ENCODE measurements around the gene MAGI2.

DNA sequence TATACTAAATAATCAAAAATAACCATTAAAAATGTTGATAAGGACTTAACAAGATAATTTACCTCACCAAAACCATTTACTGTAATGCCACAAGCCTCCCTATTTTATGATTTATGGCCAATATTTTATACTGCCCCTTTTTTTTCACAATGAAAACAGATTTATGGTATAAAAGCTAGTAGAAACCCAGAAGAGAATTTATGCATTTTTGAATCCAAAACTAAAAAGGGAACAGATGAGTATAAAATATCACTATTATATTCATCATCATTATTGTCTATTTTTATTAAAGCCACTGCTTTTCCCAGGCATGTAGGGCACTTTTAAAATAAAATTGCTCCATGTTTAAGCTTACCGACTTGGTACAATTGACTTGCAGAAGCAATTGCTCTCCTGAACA lies 1229.9 kb downstream of the MAGI2 start:
- TF ChIP-seq, protein P1, sequence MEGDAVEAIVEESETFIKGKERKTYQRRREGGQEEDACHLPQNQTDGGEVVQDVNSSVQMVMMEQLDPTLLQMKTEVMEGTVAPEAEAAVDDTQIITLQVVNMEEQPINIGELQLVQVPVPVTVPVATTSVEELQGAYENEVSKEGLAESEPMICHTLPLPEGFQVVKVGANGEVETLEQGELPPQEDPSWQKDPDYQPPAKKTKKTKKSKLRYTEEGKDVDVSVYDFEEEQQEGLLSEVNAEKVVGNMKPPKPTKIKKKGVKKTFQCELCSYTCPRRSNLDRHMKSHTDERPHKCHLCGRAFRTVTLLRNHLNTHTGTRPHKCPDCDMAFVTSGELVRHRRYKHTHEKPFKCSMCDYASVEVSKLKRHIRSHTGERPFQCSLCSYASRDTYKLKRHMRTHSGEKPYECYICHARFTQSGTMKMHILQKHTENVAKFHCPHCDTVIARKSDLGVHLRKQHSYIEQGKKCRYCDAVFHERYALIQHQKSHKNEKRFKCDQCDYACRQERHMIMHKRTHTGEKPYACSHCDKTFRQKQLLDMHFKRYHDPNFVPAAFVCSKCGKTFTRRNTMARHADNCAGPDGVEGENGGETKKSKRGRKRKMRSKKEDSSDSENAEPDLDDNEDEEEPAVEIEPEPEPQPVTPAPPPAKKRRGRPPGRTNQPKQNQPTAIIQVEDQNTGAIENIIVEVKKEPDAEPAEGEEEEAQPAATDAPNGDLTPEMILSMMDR (IDR thresholded peaks at IDR 0.05; ENCODE audit: borderline replicate concordance, extremely low read depth, low read length, poor library complexity, severe bottlenecking): no peak
- no peak for TF ChIP-seq EZH2 (IDR thresholded peaks at IDR 0.05; ENCODE audit: borderline replicate concordance, low read depth, low read length, severe bottlenecking)

Data from DND-41 (cell line).